NCI-H1092 (cell line): ENCODE data around the gene MEMO1.

Source experiments
- DNase-seq: peaks from one replicate; lab custom pipeline; 2025; lab: John Stamatoyannopoulos, UW

MEMO1 gene

DNA sequence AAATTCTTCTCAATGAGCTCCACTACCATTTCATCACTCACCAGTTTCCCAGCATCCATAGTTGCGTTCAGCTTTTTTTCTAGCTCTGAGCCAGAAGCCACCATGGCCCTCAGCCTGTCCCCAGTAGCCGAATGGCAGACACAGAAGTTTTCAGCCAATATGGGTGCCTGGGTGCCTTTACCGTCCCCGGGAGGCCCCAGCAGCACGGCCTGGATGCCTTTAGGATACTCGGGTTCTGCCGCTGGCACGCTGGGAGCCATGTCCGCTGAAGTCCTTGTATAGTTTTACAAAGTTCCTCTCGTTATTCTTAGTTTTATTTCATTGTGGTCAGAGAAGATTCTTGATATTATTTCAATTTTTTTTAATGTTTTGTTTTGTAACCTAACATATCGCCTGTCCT is 187.2 kb downstream of the MEMO1 start:
- DNase-seq: no peak

DNA sequence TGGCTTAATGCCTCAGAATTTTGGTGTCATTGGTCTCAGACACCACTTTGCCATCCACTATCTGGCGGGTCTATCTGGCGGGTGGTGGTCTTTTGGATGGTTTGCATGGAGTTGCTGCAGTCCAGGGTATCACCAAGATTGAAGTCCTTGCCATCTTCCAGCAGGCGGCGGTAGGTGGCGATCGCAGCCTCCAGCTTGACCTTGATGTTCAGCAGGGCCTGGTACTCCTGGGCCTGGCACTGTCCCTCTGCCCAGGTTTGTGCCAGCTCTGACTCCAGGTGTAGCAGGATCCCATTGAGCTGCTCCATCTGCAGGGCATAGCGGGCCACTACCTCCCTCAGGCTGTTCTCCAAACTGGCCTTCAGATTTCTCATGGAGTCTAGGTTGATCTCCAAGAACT is 188.2 kb downstream of the MEMO1 start:
- DNase-seq: no peak
